Type B pancreatic cell (in vitro differentiated cells): ENCODE data around the gene PPP1R3E. TPM values are rescaled to one million over a fixed set of nuclear protein-coding genes. Genes with fewer than 3 reads are reported as not detected.
A peak's percentile ranks its signal among the peaks of the same experiment; 100 is the strongest.

Experiments used
- DNase-seq: peaks from one replicate; pipeline ENCODE4 v3.0.0; 2021; ENCODE audit warnings: mixed read lengths; ENCODE audit not compliant: unreplicated experiment; ENCODE audit errors: extremely low spot score
- H3K27ac Mint-ChIP-seq: 2 replicates; pipeline ENCODE4 v1.8.0; 2021; ENCODE audit warnings: mild to moderate bottlenecking, mixed read lengths
- H3K27me3 Mint-ChIP-seq: 2 replicates; pipeline ENCODE4 v1.8.0; 2021; ENCODE audit warnings: mixed read lengths
- H3K36me3 Mint-ChIP-seq: 2 replicates; pipeline ENCODE4 v1.8.0; 2021; ENCODE audit warnings: mixed read lengths
- H3K4me1 Mint-ChIP-seq: one replicate; pipeline ENCODE4 v1.8.0; 2021; ENCODE audit warnings: mixed read lengths; ENCODE audit not compliant: unreplicated experiment
- H3K4me3 Mint-ChIP-seq: 2 replicates; pipeline ENCODE4 v1.8.0; 2021; ENCODE audit warnings: mild to moderate bottlenecking, mixed read lengths
- H3K9me3 Mint-ChIP-seq: 2 replicates; pipeline ENCODE4 v1.8.0; 2021; ENCODE audit warnings: mixed read lengths
- CTCF ChIP-seq: fragments of 200-600 bp; sonication (generic); conservative IDR thresholded peaks from 2 replicates; pipeline ENCODE4 v1.5.0; 2021; ENCODE audit warnings: antibody characterized with exemption, mild to moderate bottlenecking
- total RNA-seq: library from RNA; stranded (reverse); gene quantifications from 2 replicates; pipeline ENCODE4 v1.2.1, GENCODE V29; 2021; ENCODE audit warnings: low replicate concordance

PPP1R3E gene
- total RNA-seq, 1 donor from 2014 or later = 16.7 TPM

GRCh38 chr14:23319746-23320583, 17.3 kb upstream of the PPP1R3E start:
- DNase-seq = no peak
- peaks cover 34% of the 10 kb centered on the region for H3K36me3 Mint-ChIP-seq
- peaks cover 11% of the 10 kb centered on the region for H3K4me1 Mint-ChIP-seq
- no peaks in the 10 kb centered on the region for H3K9me3 Mint-ChIP-seq
- H3K4me3 Mint-ChIP-seq = peak overlapping the region; percentile 94
- no peak for TF ChIP-seq CTCF
- H3K27ac Mint-ChIP-seq = peak overlapping the region; percentile 98
- no peaks in the 10 kb centered on the region for H3K27me3 Mint-ChIP-seq

- no peak for DNase-seq
- peaks cover 17% of the 10 kb centered on the region for H3K36me3 Mint-ChIP-seq
- H3K9me3 Mint-ChIP-seq = no peaks in the 10 kb centered on the region
- H3K27me3 Mint-ChIP-seq = no peaks in the 10 kb centered on the region
- H3K4me3 Mint-ChIP-seq = no peak overlapping the region
- H3K4me1 Mint-ChIP-seq = no peaks in the 10 kb centered on the region
- TF ChIP-seq CTCF = no peak
- no peak overlapping the region for H3K27ac Mint-ChIP-seq
These were observed 13.6 kb upstream of the PPP1R3E start for GRCh38 chr14:23316300-23316699.

- no peak overlapping the region for H3K4me3 Mint-ChIP-seq
- H3K9me3 Mint-ChIP-seq = no peaks in the 10 kb centered on the region
- H3K36me3 Mint-ChIP-seq = peaks cover 10% of the 10 kb centered on the region
- no peak for TF ChIP-seq CTCF
- peaks cover 17% of the 10 kb centered on the region for H3K4me1 Mint-ChIP-seq
- DNase-seq = no peak
- no peaks in the 10 kb centered on the region for H3K27me3 Mint-ChIP-seq
- no peak overlapping the region for H3K27ac Mint-ChIP-seq
These were observed 7.9 kb upstream of the PPP1R3E start for GRCh38 chr14:23310546-23310945.

GRCh38 chr14:23308721-23309445, 6.2 kb upstream of the PPP1R3E start:
- TF ChIP-seq CTCF = no peak
- H3K27ac Mint-ChIP-seq = no peak overlapping the region

GRCh38 chr14:23307687-23308644, 5.3 kb upstream of the PPP1R3E start:
- no peak for DNase-seq
- H3K27ac Mint-ChIP-seq = peak overlapping the region; percentile 82
- peaks cover 10% of the 10 kb centered on the region for H3K36me3 Mint-ChIP-seq
- no peak for TF ChIP-seq CTCF
- no peaks in the 10 kb centered on the region for H3K9me3 Mint-ChIP-seq
- no peaks in the 10 kb centered on the region for H3K27me3 Mint-ChIP-seq
- H3K4me3 Mint-ChIP-seq = peak overlapping the region; percentile 97
- peaks cover 17% of the 10 kb centered on the region for H3K4me1 Mint-ChIP-seq

More at GRCh38 chr14:23308721-23309445, 6.2 kb upstream of the PPP1R3E start:
- H3K27me3 Mint-ChIP-seq = no peaks in the 10 kb centered on the region
- H3K36me3 Mint-ChIP-seq = peaks cover 10% of the 10 kb centered on the region
- no peak for DNase-seq
- H3K9me3 Mint-ChIP-seq = no peaks in the 10 kb centered on the region
- H3K4me3 Mint-ChIP-seq = peak overlapping the region; percentile 97
- peaks cover 17% of the 10 kb centered on the region for H3K4me1 Mint-ChIP-seq
